NCI-H774 (cell line): ENCODE results near the gene USP9X.
"Not testable (repeated sequence)": the region's sequence is repeated elsewhere in the genome, so short reads cannot be mapped to it uniquely, and the experiment has no call there.

Experiments used
- DNase-seq: peaks from one replicate; lab custom pipeline; 2025; lab: John Stamatoyannopoulos, UW

Gene USP9X, protein sequence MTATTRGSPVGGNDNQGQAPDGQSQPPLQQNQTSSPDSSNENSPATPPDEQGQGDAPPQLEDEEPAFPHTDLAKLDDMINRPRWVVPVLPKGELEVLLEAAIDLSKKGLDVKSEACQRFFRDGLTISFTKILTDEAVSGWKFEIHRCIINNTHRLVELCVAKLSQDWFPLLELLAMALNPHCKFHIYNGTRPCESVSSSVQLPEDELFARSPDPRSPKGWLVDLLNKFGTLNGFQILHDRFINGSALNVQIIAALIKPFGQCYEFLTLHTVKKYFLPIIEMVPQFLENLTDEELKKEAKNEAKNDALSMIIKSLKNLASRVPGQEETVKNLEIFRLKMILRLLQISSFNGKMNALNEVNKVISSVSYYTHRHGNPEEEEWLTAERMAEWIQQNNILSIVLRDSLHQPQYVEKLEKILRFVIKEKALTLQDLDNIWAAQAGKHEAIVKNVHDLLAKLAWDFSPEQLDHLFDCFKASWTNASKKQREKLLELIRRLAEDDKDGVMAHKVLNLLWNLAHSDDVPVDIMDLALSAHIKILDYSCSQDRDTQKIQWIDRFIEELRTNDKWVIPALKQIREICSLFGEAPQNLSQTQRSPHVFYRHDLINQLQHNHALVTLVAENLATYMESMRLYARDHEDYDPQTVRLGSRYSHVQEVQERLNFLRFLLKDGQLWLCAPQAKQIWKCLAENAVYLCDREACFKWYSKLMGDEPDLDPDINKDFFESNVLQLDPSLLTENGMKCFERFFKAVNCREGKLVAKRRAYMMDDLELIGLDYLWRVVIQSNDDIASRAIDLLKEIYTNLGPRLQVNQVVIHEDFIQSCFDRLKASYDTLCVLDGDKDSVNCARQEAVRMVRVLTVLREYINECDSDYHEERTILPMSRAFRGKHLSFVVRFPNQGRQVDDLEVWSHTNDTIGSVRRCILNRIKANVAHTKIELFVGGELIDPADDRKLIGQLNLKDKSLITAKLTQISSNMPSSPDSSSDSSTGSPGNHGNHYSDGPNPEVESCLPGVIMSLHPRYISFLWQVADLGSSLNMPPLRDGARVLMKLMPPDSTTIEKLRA (N-terminal part only)

DNA sequence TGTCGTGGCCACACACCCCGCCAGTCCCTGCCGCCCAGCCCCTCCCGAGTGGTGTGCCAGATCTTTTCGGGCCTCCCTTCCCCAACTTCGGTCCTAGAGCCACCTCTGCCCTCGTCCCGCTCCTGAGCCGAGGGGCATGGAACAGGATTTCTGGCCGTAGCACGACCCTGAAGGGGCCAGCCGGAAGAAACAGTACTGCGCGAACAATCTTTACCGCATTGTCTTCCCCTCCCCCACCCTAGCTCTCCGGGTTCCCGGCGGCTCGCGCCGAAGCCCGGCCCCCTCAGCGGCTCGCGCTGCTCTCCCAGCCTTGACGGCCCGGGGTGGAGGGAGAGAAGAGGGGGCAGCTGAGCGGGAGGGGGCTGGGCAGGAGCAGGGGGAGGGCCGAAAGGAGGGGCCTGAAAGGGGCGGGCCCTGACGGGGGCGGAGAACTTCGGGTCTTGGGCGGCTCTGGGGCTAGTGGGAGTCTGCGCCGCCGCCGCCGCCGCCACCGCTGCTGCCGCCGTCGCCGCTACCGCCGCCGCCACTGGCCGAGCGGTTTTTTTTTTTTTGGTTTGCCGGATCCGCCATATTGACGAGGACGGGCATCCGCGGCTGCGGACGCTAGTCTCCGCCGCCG, at the start of gene USP9X:
Gene USP9X, plus strand, starts transcription at position 553 of the 619 bp plus-strand sequence. CDS start 38,184 bp downstream, outside the sequence.
- peak; percentile 62 for DNase-seq

DNA sequence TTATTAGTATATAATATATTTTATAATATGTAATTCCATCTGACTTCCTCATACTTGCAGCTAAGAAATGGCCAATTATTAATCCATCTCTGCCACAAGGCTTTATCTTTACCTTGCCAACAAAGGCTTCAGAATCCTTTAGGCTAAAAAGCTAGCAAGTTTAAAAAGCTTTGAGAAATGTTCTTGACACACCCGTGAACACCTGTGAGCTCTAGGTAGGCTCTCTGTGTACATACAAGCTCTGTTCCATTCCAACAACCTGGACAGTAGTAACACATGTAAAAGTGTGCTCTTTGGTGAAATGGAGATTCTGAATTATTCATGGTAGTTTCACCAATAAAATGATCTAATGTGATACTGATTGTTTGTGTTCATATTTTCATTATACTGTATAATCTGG, 49.7 kb upstream of the USP9X start:
- DNase-seq: no peak

DNA sequence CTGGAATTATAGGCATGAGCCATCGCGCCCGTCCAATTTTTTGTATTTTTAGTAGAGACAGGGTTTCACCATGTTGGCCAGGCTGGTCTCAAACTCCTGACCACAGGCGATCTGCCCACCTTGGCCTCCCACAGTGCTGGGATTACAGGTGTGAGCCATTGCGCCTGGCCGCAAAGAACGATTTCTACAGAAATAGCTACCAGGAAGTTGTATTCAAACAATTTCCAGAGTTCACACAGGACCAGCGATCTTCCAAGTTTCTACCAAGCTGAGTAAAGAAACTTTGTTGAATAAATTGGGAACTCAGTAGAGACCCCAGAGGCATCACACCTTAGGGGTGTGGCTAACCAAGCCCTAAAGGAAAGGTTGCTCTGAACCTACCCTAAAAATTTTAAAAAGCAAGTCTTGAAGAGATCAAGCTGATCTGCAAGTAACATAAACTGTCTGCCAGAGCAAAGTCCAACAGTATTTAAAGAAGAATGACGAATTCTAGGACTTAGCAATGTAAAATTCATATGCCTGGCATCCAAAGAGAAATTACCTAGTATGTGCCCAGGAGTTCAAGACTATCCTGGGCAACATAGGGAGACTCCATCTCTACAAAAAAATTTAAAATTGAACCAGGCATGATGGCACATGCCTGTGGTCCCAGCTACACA, 48.4 kb upstream of the USP9X start:
- no peak for DNase-seq

DNA sequence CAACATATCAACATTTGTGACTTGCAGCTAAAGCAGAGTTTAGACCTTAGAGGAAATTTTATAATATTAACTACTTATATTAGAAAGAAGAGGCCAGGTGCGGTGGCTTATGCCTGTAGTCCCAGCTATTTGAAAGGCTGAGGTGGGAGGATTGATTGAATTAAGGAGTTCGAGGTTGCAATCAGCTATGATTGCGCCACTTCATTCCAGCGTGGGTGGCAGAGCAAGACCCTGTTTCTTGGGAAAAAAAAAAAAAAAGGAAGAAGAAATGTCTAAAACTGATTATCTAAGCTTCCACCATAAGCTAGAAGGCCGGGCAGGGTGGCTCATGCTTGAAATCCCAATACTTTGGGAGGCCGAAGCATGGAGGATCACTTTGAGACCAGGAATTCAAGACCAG, 42.0 kb upstream of the USP9X start:
- no peak for DNase-seq

DNA sequence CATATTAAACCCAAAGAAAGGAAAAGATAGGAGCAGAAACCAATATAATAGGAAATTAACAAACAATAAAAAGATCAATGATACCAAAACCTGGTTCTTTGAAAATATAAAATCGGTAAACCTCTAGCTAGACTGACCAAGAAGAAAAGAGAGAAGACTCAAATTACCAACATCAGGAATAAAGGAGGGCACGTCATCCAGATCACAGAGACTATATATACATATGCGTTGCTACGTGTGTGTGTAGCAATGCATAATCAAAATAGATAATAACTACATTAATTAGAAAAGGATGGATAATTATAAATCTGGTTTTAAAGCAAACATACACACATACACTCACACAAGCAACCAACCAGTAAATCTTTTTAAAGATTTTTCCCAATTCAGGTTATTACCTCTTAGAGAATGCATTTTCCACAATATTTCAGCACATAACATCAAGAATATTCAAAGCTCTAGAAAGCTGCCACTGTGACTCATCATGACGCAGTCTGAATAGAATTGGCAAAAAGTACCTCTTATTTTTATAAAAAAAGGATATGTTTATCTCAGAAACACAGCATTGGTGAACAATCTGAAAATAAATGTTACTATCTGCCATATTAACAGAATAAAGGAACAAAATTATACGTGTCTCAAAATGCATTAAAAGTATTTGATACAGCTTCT, 41.4 kb upstream of the USP9X start:
- no peak for DNase-seq

DNA sequence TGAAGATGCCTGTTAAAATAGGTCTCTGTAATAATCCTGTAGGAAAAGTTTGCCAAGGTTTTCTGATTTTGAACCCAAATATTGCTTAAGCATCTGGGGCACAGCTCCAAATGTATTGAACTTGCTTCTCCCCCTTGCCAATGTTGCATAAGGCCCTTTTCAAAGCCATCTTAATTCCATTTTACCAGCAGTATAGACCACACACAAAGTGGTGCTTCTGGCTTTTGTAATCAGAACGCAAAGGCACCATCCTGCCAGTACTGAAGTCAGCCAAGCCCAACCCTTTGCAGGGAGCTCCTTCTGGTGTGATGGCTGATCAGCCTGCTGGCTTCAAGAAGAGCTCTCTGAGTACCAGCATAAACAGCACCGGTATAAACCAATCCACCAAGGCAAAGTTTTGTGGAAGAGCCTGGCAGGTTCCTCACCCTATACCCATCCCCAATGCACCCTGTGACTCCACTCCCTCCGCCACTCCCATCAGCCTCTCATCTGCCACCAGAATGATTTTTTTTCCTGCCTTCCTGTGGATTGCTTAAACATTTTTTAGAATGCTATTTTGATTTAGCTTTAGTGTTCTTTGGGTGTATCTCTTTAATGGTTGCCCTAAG, 39.2 kb upstream of the USP9X start:
- DNase-seq: no peak

DNA sequence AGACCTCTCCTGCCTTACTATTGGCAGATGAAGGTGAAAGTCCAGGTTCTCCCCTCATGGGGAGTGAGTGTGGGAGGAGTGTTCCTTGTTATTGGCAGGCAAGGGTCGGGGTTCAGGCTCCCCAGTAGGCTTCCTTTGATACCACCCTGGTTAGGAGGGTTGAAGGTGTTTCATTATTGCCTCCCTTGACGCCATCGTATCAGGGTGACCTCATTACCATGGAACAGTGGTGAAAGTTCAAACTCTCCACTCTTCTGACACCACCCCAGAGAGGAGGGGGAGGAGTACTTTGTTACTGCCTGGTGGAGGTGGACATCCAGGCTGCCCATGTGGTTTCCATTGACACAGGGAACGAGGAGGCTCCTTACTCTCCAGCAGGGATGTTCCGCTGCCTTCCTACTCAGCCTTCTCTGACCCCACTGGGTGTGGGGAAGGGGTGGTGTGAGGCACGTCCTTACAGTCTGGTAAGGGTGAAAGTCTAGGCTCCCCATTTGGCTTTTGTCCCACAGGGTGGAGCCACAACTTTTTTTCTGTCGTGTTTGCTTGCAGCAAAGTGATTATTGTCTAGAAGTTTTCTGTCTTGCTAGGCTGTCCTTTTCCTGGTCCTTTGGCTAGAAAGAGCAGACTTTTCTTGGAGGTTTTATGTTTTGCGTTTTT, 37.2 kb upstream of the USP9X start:
- DNase-seq: no peak

DNA sequence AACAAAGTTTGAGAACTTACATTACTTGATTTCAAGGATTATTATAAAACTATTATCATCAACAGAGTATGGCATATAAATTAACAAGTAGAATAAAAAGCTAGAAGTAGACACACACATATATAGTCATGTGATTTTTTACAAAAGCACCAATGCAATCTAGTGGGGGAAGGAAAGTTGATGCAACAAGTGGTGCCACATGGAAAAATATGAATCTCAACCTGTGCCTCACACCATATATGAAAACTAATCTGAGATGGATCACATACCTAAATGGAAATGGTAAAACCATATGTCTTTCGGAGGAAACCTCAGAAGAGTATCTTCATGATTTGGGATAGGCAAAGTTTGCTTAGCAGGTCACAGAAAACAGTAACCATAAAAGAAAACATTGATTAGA, 34.9 kb upstream of the USP9X start:
- no peak for DNase-seq

DNA sequence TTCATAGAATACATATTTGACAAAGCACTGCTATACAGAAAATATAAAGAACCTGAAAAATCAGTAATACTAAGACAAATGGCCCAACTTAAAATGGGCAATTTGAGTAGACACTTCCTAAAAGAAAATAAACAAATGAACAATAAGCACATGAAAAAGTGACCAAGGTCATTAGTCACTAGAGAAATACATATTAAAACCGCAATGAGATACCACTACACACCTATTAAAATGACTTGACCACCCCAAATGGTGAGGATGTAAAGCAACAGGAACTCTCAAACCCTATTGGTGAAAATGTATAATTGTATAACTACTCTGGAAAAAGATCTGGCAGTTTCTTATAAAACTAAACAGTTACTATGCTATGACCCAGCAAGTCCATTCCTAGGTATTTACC, 34.0 kb upstream of the USP9X start:
- no peak for DNase-seq

DNA sequence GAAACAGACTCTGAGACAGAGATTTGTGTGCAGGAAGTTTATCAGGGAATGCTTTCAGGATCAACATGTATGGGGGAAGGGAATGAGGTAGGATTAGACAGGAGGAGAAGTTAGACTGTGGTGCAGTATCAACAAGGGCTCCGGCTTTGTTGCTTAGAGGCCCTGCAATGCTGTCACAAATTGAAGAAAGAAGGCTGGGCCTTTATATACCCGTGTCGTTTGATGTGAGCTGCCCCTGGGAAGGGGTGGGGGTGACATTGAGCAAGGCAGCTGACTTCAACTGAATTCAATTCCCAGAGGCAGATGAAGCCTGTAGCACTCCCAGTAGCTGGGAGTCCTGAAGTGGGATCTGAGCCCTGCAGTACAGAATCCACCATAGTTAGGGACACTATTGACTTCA, 29.5 kb upstream of the USP9X start:
- no peak for DNase-seq

DNA sequence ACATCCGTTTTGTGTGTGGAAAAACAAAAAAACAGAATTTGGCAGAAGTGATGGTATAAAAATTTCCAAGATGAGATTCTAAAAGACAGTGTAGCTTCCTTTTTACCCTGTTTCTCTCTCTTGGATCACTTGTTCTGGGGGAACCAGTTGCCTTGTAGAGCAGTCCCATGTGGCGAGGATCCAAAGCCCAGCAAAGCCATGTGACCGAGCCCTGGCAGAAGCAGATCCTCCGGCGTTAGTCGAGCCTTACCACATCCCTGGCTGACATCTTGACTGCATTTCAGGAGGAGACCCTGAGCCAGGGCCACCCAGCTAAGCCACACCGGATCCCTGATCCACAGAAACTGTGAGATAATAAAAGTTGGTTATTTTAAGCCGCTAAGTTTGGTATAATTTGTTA, 22.0 kb upstream of the USP9X start:
- not testable (repeated sequence) for DNase-seq

DNA sequence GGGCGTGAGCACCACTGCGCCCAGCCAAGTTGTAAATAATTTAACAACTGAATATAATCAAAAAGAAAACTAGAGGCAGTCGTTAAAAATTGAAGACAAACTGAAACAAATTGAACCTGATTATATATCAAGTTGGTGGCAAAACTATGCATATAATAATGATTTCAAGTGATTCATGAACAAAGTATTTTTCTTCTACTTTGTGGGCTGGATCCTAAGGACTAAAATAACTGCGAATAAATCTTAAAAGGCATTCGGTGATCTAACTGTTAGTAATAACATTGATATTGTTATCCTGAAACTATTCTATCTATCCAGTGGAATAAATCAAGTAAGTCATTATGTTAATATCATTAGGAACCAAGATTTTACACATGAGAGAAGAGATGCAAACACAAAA, 21.2 kb upstream of the USP9X start:
- DNase-seq: no peak

DNA sequence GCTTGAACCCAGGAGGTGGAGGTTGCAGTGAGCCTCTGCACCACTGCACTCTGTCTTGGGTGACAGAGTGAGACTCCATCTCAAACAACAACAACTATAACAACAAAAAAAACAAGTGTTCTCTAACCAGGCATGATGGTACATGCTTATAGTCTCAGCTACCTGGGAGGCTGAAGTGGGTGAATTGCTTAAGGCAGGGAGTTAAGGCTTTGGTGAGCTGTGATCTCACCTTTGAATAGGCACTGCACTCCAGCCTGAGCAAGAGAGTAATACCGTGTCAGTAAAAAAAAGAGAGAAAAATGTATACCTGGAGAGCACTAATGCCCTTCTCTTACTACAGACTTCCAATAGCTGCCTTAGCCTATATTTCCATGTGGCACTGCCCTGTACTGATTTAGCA, 18.9 kb upstream of the USP9X start:
- DNase-seq: no peak

DNA sequence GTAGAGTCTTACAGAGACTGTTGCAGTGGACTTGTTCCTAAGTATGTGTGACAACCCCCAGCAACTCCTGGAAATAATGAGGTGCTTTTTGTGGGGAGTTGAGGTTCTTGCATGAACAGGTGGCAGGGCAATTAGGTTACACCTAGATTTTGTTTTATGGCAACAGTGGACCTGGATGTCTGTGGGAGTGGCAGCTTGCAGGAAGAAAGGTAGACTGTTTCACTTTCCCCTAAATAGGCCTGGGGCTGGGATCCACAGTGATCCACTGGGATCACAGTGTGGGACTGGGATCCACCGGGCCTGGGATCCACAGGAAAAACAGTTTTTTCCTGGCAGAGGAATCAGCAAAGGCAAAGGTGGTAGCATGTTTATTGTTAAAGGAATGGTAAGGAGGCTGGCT, 18.3 kb upstream of the USP9X start:
- DNase-seq: no peak

DNA sequence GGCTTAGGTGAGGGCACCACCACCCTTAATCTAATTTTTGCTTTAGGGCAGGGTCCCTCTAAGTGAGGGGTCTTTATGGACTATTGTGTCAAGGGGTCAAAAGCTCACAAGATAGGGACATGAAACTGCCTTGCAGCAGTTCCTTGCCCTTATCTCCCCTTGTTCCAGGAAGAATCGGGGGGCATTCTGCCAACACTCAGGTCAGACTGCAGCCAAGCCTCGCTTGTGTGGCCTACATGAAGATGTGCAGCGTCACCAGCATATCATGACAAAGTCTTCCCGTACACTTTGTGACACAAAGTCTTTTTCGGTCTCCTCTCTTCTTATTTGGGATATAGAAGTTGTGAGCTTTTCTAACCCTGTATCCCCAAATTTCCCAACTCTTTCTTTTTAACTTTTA, 17.5 kb upstream of the USP9X start:
- no peak for DNase-seq

DNA sequence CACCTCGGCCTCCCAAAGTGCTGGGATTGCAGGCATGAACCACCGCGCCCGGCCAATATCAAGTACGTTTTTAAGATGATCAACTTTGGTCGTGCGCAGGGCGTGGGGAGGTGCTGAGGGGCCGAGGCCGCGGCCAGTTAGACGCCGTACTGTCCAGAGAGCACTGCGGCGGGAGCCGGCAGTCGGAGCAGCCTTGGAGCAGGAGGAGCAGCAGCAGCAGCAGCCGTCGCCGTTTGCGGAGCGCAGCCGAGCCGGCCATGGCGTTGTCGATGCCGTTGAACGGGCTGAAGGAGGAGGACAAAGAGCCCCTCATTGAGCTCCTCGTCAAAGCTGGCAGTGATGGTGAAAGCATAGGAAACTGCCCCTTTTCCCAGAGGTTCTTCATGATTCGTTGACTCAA, 8.5 kb upstream of the USP9X start:
- DNase-seq: no peak

DNA sequence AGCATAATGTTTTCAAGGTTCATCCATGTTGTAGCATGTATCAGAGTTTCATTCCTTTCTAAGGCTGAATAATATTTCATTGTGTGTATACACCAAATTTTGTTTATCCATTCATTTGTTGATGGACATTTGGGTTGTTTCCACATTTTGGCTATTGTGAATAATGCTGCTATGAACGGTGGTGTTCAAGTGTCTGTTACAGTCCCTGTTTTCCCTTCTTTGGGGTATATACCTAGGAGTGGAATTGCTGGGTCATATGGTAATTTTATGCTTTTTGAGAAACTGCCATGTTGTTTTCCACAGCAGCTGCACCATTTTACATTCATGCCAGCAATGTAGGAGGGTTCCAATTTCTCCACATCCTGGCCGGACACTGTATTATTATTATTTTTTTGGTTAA, 3.4 kb upstream of the USP9X start:
- DNase-seq: no peak

DNA sequence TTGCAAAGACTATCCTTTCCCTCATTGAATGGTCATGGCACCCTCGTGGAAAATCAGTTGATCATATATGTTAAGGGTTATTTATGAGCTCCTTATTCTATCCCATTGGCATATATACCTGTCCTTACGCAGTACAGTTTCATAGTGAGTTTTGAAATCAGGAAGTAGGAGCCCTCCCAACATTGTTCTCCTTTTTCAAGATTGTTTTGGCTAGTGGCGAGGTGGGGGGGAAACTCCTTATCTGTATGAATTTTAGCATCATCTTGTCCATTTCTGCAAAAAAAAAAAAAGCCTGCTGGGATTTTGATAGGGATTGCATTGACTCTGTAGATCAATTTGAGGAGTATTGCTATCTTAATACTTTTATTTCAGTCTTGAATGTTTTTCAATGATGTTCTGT, 2.5 kb upstream of the USP9X start:
- DNase-seq: no peak

DNA sequence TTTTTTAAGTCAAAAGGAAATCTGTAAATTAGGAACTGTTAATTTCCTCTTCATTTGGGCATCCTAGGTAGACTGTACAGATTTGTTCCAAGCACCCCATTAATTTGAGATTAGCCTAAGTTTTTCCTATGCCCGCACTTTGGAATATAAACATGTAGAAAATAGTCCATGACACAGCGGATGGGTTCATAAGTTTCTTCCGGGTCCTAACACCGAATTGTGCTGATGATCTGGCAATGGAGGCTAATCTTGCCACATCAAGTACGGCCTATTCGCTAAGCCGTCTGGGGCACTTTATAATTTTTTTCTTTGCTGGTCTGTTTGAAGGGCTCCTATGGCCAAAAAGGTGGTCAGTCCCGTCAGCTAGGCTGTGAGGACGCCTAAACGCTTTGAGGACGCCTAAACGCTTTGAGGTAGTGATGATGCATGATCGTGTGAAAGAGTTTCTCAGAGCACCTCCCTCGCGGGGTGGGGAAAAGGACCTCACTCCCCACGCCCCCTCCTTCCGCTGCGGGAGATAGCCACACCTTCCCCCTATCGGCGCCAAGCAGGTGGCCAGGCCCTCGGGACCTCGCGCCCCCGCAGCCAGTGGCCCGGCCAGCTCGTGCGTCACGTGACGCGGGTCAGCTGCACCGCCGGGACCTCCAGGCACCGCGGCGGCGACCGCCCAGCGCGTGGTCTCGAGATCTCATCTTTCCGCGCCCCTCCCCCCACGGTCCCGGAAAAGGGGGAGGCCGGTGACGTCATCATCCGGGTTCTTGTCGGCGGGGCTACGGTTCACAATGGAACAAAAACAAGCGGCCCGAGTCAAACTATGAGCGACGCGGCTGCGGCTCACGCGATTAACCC, 977 bp upstream of the USP9X start:
- DNase-seq: peak; percentile 86
